ENCODE measurements around the gene FCGR1A.
"Not testable (repeated sequence)": the region's sequence is repeated elsewhere in the genome, so short reads cannot be mapped to it uniquely, and the experiment has no call there.

DNA sequence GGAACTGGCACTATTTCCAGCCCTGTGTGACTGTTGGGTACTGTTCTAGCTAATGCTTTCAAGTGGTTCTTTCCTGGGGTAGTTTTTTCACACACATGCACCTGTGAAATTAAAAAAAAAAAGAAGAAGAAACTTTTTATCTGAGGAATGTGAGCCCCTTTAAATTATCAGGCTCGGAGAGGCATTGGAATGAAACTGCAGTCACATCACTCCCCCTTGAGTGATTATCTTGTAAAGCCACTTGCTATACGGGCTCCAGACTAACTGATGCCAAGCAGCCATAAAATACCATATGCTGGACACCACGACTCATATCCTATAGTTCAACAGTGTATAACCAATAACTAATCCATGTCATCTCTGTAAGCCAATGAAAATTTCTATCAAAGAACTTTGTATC is 5.4 kb upstream of the FCGR1A start:
- not testable (repeated sequence) for TF ChIP-seq EZH2 (IDR thresholded peaks at IDR 0.05); POLR2AphosphoS5 (IDR thresholded peaks at IDR 0.05; ENCODE audit: borderline replicate concordance, low read depth, low read length)
